IPS-20b (cell line): ENCODE results near the gene OR52M1.
"Not testable (repeated sequence)": the region's sequence is repeated elsewhere in the genome, so short reads cannot be mapped to it uniquely, and the experiment has no call there.

ENCODE experiments used
- H3K27ac ChIP-seq: one replicate; pipeline ENCODE4 v1.5.1; 2013; ENCODE audit warnings: low read length
- H3K27me3 ChIP-seq: 2 replicates; pipeline ENCODE4 v1.6.1; 2013; ENCODE audit warnings: mild to moderate bottlenecking, low read length, inconsistent platforms; ENCODE audit not compliant: insufficient read depth
- H3K36me3 ChIP-seq: 2 replicates; pipeline ENCODE4 v1.6.1; 2013; ENCODE audit warnings: low read depth, mild to moderate bottlenecking, inconsistent platforms, low read length, moderate library complexity; ENCODE audit not compliant: insufficient read depth
- H3K4me1 ChIP-seq: 2 replicates; pipeline ENCODE4 v1.6.1; 2013; ENCODE audit warnings: mild to moderate bottlenecking, control low read depth, inconsistent platforms, low read length, moderate library complexity; ENCODE audit not compliant: insufficient read depth
- H3K4me3 ChIP-seq: 2 replicates; pipeline ENCODE4 v1.5.1; 2013; ENCODE audit warnings: mild to moderate bottlenecking, low read length, inconsistent platforms
- H3K9ac ChIP-seq: 2 replicates; pipeline ENCODE4 v1.6.1; 2013; ENCODE audit warnings: low read depth, mild to moderate bottlenecking, inconsistent platforms, low read length, moderate library complexity
- H3K9me3 ChIP-seq: 2 replicates; pipeline ENCODE4 v1.6.1; 2013; ENCODE audit warnings: mild to moderate bottlenecking, low read depth, low read length, inconsistent platforms; ENCODE audit not compliant: insufficient read depth

The OR52M1 gene

GRCh38 chr11:4531686-4532085 lies 13.3 kb upstream of the OR52M1 start:
- not testable (repeated sequence) for H3K4me1 ChIP-seq, H3K36me3 ChIP-seq, H3K9me3 ChIP-seq, H3K4me3 ChIP-seq, H3K9ac ChIP-seq, H3K27me3 ChIP-seq, H3K27ac ChIP-seq

- H3K4me3 ChIP-seq = no peak overlapping the region
- no peaks in the 10 kb centered on the region for H3K36me3 ChIP-seq
- no peak overlapping the region for H3K27ac ChIP-seq
- no peaks in the 10 kb centered on the region for H3K4me1 ChIP-seq
- H3K9ac ChIP-seq = no peak overlapping the region
- H3K9me3 ChIP-seq = no peaks in the 10 kb centered on the region
- no peaks in the 10 kb centered on the region for H3K27me3 ChIP-seq
Measured at GRCh38 chr11:4539603-4540219, 5.3 kb upstream of the OR52M1 start.

GRCh38 chr11:4541071-4541470 lies 3.9 kb upstream of the OR52M1 start:
- no peak overlapping the region for H3K27ac ChIP-seq

GRCh38 chr11:4543561-4543960 lies 1.4 kb upstream of the OR52M1 start:
- Histone ChIP-seq H3K27ac (no peak overlapping the region), H3K4me3 (no peak overlapping the region), H3K4me1 (no peaks in the 10 kb centered on the region), H3K9ac (no peak overlapping the region), H3K36me3 (no peaks in the 10 kb centered on the region), H3K9me3 (no peaks in the 10 kb centered on the region), H3K27me3 (no peaks in the 10 kb centered on the region)

More at GRCh38 chr11:4541071-4541470, 3.9 kb upstream of the OR52M1 start:
- Histone ChIP-seq H3K9me3 (no peaks in the 10 kb centered on the region), H3K9ac (no peak overlapping the region), H3K4me3 (no peak overlapping the region), H3K27me3 (no peaks in the 10 kb centered on the region), H3K36me3 (no peaks in the 10 kb centered on the region), H3K4me1 (no peaks in the 10 kb centered on the region)

GRCh38 chr11:4546878-4547277 lies 1.9 kb downstream of the OR52M1 start:
- Histone ChIP-seq H3K4me3 (no peak overlapping the region), H3K9me3 (no peaks in the 10 kb centered on the region), H3K27me3 (no peaks in the 10 kb centered on the region), H3K4me1 (no peaks in the 10 kb centered on the region), H3K9ac (no peak overlapping the region), H3K36me3 (no peaks in the 10 kb centered on the region), H3K27ac (no peak overlapping the region)

GRCh38 chr11:4547416-4547815 lies 2.4 kb downstream of the OR52M1 start:
- Histone ChIP-seq H3K27me3 (no peaks in the 10 kb centered on the region), H3K9ac (no peak overlapping the region), H3K27ac (no peak overlapping the region), H3K36me3 (no peaks in the 10 kb centered on the region), H3K4me3 (no peak overlapping the region), H3K4me1 (no peaks in the 10 kb centered on the region), H3K9me3 (no peaks in the 10 kb centered on the region)

- H3K36me3 ChIP-seq = no peaks in the 10 kb centered on the region
- H3K4me3 ChIP-seq = no peak overlapping the region
- no peaks in the 10 kb centered on the region for H3K27me3 ChIP-seq
- H3K9ac ChIP-seq = no peak overlapping the region
- no peaks in the 10 kb centered on the region for H3K4me1 ChIP-seq
- peaks cover 4% of the 10 kb centered on the region for H3K9me3 ChIP-seq
- no peak overlapping the region for H3K27ac ChIP-seq
Measured at GRCh38 chr11:4551346-4551979, 6.5 kb downstream of the OR52M1 start.

- no peaks in the 10 kb centered on the region for H3K27me3 ChIP-seq
Measured at GRCh38 chr11:4559527-4560440, 14.8 kb downstream of the OR52M1 start.

GRCh38 chr11:4560467-4560866 lies 15.5 kb downstream of the OR52M1 start:
- H3K9me3 ChIP-seq = no peaks in the 10 kb centered on the region; the same call in 1 of the 2 replicates
- no peaks in the 10 kb centered on the region for H3K27me3 ChIP-seq
- no peak overlapping the region for H3K27ac ChIP-seq
- no peak overlapping the region for H3K9ac ChIP-seq
- no peaks in the 10 kb centered on the region for H3K36me3 ChIP-seq
- H3K4me1 ChIP-seq = no peaks in the 10 kb centered on the region
- H3K4me3 ChIP-seq = no peak overlapping the region

More at GRCh38 chr11:4559527-4560440, 14.8 kb downstream of the OR52M1 start:
- H3K9ac ChIP-seq = no peak overlapping the region
- H3K27ac ChIP-seq = no peak overlapping the region
- no peaks in the 10 kb centered on the region; the same call in 1 of the 2 replicates for H3K9me3 ChIP-seq
- H3K4me1 ChIP-seq = no peaks in the 10 kb centered on the region
- H3K36me3 ChIP-seq = no peaks in the 10 kb centered on the region
- H3K4me3 ChIP-seq = no peak overlapping the region

GRCh38 chr11:4565371-4565770 lies 20.4 kb downstream of the OR52M1 start:
- Histone ChIP-seq H3K36me3 (no peaks in the 10 kb centered on the region), H3K27me3 (no peaks in the 10 kb centered on the region), H3K9ac (no peak overlapping the region), H3K4me1 (no peaks in the 10 kb centered on the region), H3K4me3 (no peak overlapping the region), H3K27ac (no peak overlapping the region), H3K9me3 (no peaks in the 10 kb centered on the region; the same call in 1 of the 2 replicates)

- no peak overlapping the region for H3K4me3 ChIP-seq
- no peaks in the 10 kb centered on the region for H3K36me3 ChIP-seq
- no peak overlapping the region for H3K9ac ChIP-seq
- no peaks in the 10 kb centered on the region for H3K27me3 ChIP-seq
- peaks cover 9% of the 10 kb centered on the region; the same call in 1 of the 2 replicates for H3K4me1 ChIP-seq
- no peaks in the 10 kb centered on the region; the same call in 1 of the 2 replicates for H3K9me3 ChIP-seq
- no peak overlapping the region for H3K27ac ChIP-seq
Measured at GRCh38 chr11:4569075-4569474, 24.1 kb downstream of the OR52M1 start.
